ENCODE results near the gene PLCB3. TPM values are rescaled to one million over a fixed set of nuclear protein-coding genes. Genes with fewer than 3 reads are reported as not detected.
A peak's percentile ranks its signal among the peaks of the same experiment; 100 is the strongest.
"Not testable (repeated sequence)": the region's sequence is repeated elsewhere in the genome, so short reads cannot be mapped to it uniquely, and the experiment has no call there.

Gene PLCB3
- total RNA-seq, 1 experiment from 2014 or later, result 34.6 TPM

DNA sequence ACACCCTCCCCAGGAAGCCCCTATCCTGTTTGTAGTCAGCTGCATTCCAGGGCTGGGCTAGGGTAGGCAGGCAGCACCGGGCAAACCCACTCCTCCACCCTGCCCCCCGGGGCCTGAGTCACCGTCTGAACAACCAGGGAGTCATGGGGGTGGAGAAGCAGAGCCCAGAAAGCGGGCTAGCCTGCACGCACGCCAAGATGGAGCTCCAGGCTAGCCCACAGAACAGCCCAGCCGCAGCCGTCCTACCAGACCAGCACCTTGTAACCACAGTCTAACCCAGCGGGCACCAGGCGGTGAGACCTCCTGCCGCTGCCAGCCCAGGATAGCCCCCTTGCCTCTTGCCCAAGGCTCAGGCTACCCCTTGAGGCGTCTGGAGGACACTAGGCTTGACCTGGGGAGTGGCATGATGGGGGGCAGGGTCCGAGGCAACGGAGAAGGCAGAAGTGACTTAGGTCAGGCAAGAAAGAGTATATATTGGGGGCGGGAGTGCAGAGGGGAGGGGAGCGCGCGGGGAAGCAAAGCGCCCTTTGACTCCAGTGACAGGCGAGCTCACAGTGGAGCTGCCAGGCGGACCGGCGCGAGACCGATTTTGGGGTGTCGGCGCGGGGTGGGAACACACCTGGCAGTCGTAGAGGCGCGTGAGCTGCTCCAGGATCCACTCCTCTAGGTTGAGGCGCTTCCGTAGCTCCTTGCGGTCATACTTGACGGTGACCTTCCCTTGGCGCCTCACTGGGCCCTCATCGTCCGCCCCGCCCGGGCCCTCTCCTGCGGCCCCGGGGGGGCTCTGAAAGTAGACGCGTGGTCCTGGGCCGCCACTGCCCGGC lies 5.3 kb upstream of the PLCB3 start:
- Mint-ChIP-seq H3K9me3 (ENCODE audit: unreplicated experiment) (no peaks in the 10 kb centered on the region), H3K27me3 (ENCODE audit: insufficient read depth, unreplicated experiment) (no peaks in the 10 kb centered on the region), H3K4me3 (ENCODE audit: unreplicated experiment) (peak overlapping the region; percentile 93), H3K4me1 (ENCODE audit: insufficient read depth, unreplicated experiment) (peaks cover 15% of the 10 kb centered on the region), H3K36me3 (ENCODE audit: insufficient read depth, unreplicated experiment) (peaks cover 27% of the 10 kb centered on the region), H3K27ac (ENCODE audit: low read depth, unreplicated experiment) (peak overlapping the region; percentile 69)
- no peak for TF ChIP-seq CTCF (IDR thresholded peaks at IDR 0.05; ENCODE audit: unreplicated experiment)
- CTCF ChIA-PET, result interaction anchor here (0.6 to 3.1 kb wide), 12 partner anchors 10 to 404 kb away, joined by 3 to 27 read pairs (median 3); partner anchors contain the start of genes CATSPERZ and ESRRA
- POLR2A ChIA-PET, result interaction anchor here (0.6 to 10.8 kb wide), 23 partner anchors 8 to 1699 kb away, joined by 3 to 122 read pairs (median 7); partner anchors contain the start of genes AHNAK, BAD, CATSPERZ and DNAJC4
- intact Hi-C loops (cut with micrococcal nuclease), result loop anchor here (2.0 kb wide), 1 partner anchor 59 kb away; the partner anchor contains the start of gene ESRRA
- DNase-seq (ENCODE audit: unreplicated experiment), result peak; percentile 97
- TSS peak; percentile 45 for BruUV-seq (replicated peaks)

DNA sequence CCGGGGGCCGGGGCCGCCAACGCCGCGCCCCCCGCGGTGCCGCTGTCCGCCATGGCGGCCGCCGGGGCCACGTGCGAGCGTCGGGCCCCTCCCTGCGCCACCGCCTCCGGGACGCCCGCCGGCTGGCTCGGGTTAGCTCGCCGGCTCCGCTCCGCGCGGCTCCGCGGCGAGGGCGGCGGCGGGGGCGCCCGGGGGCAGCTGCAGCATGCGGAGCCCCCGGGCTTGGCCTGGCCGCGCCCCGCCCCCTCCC lies 4.8 kb upstream of the PLCB3 start:
- H3K9me3 Mint-ChIP-seq (ENCODE audit: unreplicated experiment); BruUV-seq (replicated peaks); H3K27me3 Mint-ChIP-seq (ENCODE audit: insufficient read depth, unreplicated experiment); DNase-seq (ENCODE audit: unreplicated experiment): not testable (repeated sequence)
- CTCF ChIA-PET, result interaction anchor here (0.6 to 1.6 kb wide), 3 partner anchors 22 to 108 kb away, joined by 3 to 4 read pairs (median 3); no protein-coding TSS in a partner anchor
- intact Hi-C loops (cut with micrococcal nuclease), result loop anchor here (2.0 kb wide), 1 partner anchor 58 kb away; the partner anchor contains the start of gene ESRRA
- Mint-ChIP-seq H3K4me1 (ENCODE audit: insufficient read depth, unreplicated experiment) (peaks cover 15% of the 10 kb centered on the region), H3K4me3 (ENCODE audit: unreplicated experiment) (peak overlapping the region; percentile 93), H3K36me3 (ENCODE audit: insufficient read depth, unreplicated experiment) (peaks cover 27% of the 10 kb centered on the region), H3K27ac (ENCODE audit: low read depth, unreplicated experiment) (peak overlapping the region; percentile 63)
- POLR2A ChIA-PET, result interaction anchor here (0.9 to 10.8 kb wide), 18 partner anchors 8 to 1699 kb away, joined by 3 to 122 read pairs (median 10); partner anchors contain the start of genes AHNAK, BAD, CATSPERZ and DNAJC4

- ChIA-PET CTCF (interaction anchor here (0.9 to 1.7 kb wide), 3 partner anchors 43 to 66 kb away, joined by 3 to 4 read pairs (median 4); no protein-coding TSS in a partner anchor), POLR2A (interaction anchor here (0.7 to 10.8 kb wide), 18 partner anchors 9 to 113 kb away, joined by 3 to 122 read pairs (median 10); partner anchors contain the start of genes BAD, CATSPERZ, DNAJC4 and ESRRA)
- peaks cover 15% of the 10 kb centered on the region for H3K4me1 Mint-ChIP-seq (ENCODE audit: insufficient read depth, unreplicated experiment)
- peak; percentile 86 for DNase-seq (ENCODE audit: unreplicated experiment)
- H3K9me3 Mint-ChIP-seq (ENCODE audit: unreplicated experiment), result no peaks in the 10 kb centered on the region
- intact Hi-C loops (cut with micrococcal nuclease), result loop anchor here (2.0 kb wide), 1 partner anchor 58 kb away; the partner anchor contains the start of gene ESRRA
- BruUV-seq (replicated peaks), result no TSS peak
- H3K36me3 Mint-ChIP-seq (ENCODE audit: insufficient read depth, unreplicated experiment), result peaks cover 27% of the 10 kb centered on the region
- peak within 1 kb of the TSS; percentile 69 for H3K27ac Mint-ChIP-seq (ENCODE audit: low read depth, unreplicated experiment)
- peak within 1 kb of the TSS; percentile 93 for H3K4me3 Mint-ChIP-seq (ENCODE audit: unreplicated experiment)
- H3K27me3 Mint-ChIP-seq (ENCODE audit: insufficient read depth, unreplicated experiment), result no peaks in the 10 kb centered on the region
- no peak for TF ChIP-seq CTCF (IDR thresholded peaks at IDR 0.05; ENCODE audit: unreplicated experiment)
Measured at GRCh38 chr11:64246871-64247728, 4.2 kb upstream of the PLCB3 start, which contains the start of gene PPP1R14B. TSS of gene PPP1R14B (minus strand) at chr11:64246943. CDS start at chr11:64246673, 270 bp downstream.

DNA sequence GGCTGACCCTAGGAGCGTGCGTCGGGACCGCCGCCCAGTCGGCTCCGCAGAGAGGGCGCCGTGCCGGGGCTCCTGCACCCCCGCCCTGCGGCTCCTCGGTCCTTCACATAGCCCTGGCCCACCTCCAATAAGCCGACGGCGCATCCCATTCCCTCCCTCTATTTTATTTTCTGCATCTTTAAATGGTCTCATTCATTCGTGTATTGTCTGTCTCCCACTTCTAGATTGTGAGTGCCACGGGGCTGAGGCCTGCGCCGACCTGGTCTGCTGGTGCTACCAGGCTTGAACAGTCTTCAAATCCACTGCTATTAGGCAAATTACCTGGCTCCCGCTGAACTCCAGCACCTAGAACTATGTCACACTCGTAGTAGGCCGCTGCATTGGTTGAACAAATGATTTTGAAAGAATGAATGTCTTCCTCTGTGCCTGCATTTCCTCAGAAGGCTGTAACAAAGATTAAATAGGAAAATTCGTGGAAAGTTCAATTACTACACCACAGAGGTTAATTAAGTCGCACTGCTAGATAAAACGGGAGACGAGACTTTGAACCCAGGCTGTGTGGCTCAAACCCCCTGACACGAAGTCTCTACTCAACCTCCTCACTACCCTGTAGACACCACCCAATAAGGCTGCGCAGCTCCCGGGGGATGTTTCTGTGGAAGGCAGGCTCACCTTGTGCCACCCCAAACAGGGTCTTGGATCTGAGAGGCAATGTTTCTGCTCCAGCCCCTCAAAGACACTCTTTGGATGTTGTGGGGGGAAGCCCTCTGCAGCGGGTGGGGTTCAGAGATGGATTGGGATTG lies 3.4 kb upstream of the PLCB3 start:
- no peak for DNase-seq (ENCODE audit: unreplicated experiment)
- ChIA-PET POLR2A (interaction anchor here (0.6 to 10.8 kb wide), 9 partner anchors 19 to 81 kb away, joined by 3 to 122 read pairs (median 23); partner anchors contain the start of genes CATSPERZ, DNAJC4, ESRRA and NUDT22), CTCF (interaction anchor here (0.9 to 1.7 kb wide), 3 partner anchors 24 to 53 kb away, joined by 3 to 4 read pairs (median 4); no protein-coding TSS in a partner anchor)
- Mint-ChIP-seq H3K27me3 (ENCODE audit: insufficient read depth, unreplicated experiment) (no peaks in the 10 kb centered on the region), H3K27ac (ENCODE audit: low read depth, unreplicated experiment) (peak overlapping the region; percentile 42), H3K4me1 (ENCODE audit: insufficient read depth, unreplicated experiment) (peaks cover 15% of the 10 kb centered on the region), H3K9me3 (ENCODE audit: unreplicated experiment) (no peaks in the 10 kb centered on the region), H3K4me3 (ENCODE audit: unreplicated experiment) (peak overlapping the region; percentile 93), H3K36me3 (ENCODE audit: insufficient read depth, unreplicated experiment) (peaks cover 21% of the 10 kb centered on the region)
- intact Hi-C loops (cut with micrococcal nuclease), result loop anchor here (2.0 kb wide), 1 partner anchor 57 kb away; the partner anchor contains the start of gene ESRRA
- no peak for TF ChIP-seq CTCF (IDR thresholded peaks at IDR 0.05; ENCODE audit: unreplicated experiment)
- BruUV-seq (replicated peaks), result TSS peak; percentile 8
